Measurements from ENCODE around the gene ADRA2B. TPM values are rescaled to one million over a fixed set of nuclear protein-coding genes. Genes with fewer than 3 reads are reported as not detected.

ADRA2B gene
- total RNA-seq, 2 donors from 2014 or later = 0.09 to 1.3 TPM

DNA sequence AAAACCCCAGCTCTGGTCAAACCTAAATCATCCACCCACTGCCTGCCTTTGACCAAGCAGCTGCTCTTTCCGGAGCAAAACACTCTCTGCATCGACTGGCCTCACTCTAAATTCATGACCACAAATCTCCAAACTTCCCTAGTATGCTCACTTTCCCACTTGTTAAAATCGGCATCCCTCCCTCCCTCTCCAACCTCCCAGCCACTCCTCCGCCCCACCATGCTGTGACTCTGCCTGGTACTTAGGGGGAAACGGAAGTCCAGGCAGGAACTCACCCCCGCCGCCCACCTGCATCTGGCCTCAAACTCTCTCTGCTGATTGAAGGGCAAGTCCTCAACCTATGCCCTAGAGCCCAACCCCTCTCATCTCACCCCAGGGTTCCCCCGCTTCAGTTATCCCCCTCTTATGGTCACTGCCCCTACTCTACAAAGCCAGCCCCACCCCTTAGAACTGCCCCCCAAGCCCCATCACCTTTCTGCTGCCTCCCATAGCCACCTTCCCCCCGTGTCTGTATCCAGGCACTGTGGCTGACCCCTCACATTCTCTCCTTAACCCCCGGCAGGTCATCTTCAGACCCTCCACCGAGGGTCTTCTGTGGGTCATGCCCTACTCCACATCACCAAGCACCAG, 3.8 kb upstream of the ADRA2B start:
- peaks cover 7% of the 10 kb centered on the region for H3K4me1 Mint-ChIP-seq
- H3K9me3 Mint-ChIP-seq = no peaks in the 10 kb centered on the region
- H3K27ac Mint-ChIP-seq = no peak overlapping the region

DNA sequence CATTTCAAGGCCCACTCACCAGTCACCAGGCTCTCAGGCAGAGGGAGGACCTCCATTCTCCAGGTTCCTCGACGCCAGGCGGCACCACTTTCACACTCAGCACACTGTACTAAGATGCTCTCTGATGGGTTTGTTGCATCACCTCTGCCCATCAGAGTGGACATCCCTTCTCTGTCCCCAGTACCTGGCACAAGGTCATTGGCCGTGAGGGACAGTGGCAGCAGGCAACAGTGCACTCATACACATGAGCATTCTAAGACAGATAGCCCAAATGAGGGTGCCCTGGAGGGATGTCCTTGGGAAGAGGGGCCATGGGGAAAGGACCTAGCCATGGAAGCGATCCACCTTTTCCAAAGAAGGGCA, 3.0 kb upstream of the ADRA2B start:
- H3K27me3 Mint-ChIP-seq = peaks cover 37% of the 10 kb centered on the region
- peak overlapping the region; percentile 31 for H3K4me3 Mint-ChIP-seq
- no peaks in the 10 kb centered on the region for H3K9me3 Mint-ChIP-seq
- ATAC-seq (replicated peaks) = no peak
- peaks cover 7% of the 10 kb centered on the region for H3K4me1 Mint-ChIP-seq
- peaks cover 12% of the 10 kb centered on the region for H3K36me3 Mint-ChIP-seq (ENCODE audit: low read depth)
- H3K27ac Mint-ChIP-seq = no peak overlapping the region

More for the DNA sequence above, 3.8 kb upstream of the ADRA2B start:
- peaks cover 44% of the 10 kb centered on the region for H3K27me3 Mint-ChIP-seq
- no peak for ATAC-seq (replicated peaks)
- peaks cover 20% of the 10 kb centered on the region for H3K36me3 Mint-ChIP-seq (ENCODE audit: low read depth)
- no peak overlapping the region for H3K4me3 Mint-ChIP-seq

DNA sequence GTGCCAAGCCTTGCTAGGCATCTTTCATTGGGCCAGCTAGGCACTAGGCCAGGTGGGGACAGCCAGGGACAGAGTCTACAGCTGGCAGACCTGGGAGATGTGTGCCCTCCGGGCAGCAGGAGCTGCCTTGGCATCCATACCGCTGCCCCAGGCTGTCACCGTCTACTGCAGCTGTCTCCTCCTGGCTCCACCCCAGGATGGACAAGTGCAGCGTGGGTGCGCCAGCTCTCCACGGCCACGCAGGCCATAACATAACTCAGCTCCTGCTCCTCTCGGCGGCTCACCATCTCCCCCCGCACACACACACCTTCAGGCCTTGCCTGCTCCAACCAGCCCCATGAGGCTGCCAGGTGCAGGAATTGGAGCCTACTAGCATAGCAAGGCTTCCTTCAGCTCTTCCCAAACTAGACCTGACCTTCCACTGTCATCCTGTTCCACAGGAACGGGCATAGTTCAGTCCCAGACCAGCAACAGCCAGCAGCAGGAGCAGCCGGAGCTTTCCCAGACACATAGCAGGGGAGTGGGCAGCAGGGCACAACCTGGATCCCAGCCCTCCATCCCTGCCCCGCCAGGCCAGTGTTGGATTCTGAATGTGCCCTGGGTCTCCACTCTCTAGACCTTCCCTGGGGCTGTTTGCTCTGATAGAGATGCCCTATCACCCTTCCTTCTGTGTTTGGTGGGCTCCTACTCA, 2.5 kb upstream of the ADRA2B start:
- ATAC-seq (replicated peaks) = no peak
- H3K4me1 Mint-ChIP-seq = peaks cover 7% of the 10 kb centered on the region
- peaks cover 37% of the 10 kb centered on the region for H3K27me3 Mint-ChIP-seq
- H3K27ac Mint-ChIP-seq = no peak overlapping the region
- H3K4me3 Mint-ChIP-seq = peak overlapping the region; percentile 31
- peaks cover 7% of the 10 kb centered on the region for H3K36me3 Mint-ChIP-seq (ENCODE audit: low read depth)
- no peaks in the 10 kb centered on the region for H3K9me3 Mint-ChIP-seq

DNA sequence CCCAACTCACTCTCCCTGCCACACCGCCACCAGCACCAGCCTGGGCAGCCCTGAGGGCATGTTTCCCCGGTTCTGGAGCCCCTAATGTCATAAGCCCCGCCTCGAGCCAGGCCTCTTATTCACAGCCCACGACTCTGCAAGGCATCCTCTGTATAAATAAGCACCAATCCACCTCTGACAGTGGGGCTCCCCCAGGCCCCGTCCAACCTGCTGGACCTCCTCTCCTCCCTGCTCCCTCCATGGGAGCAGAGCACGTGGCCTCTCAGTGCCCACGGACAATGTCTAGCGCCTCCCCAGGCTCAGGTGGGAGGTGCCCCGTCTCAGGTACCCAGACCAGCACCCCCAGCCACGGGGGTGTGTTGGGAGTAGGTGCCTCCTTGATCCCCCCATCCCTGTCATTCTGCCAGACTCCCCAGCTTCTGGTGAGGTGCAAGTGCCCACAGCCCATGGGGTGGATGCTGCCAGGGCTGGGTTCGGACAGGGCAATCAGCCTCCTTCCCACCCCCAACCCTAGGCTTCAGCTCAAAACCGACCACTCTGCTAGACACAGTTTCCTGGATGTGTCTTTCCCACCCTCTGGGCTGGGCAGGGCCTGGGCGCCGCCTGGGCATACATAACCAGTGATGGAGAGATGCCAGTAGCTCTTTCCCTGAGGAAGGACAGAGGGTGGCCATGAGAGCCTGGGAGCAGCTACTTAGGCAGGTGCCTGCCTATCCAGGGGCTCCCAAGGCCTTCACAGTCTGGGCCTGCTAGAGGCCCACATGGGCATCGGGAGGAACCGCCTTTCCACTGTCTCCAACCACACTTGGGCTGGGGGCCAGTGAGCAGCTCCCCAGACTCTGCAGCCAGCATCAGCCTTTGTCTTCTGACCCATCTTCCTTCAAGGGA, 1.6 kb upstream of the ADRA2B start:
- H3K36me3 Mint-ChIP-seq (ENCODE audit: low read depth) = no peaks in the 10 kb centered on the region
- H3K4me1 Mint-ChIP-seq = peaks cover 7% of the 10 kb centered on the region
- H3K9me3 Mint-ChIP-seq = no peaks in the 10 kb centered on the region
- no peak overlapping the region for H3K27ac Mint-ChIP-seq
- ATAC-seq (replicated peaks) = no peak
- H3K27me3 Mint-ChIP-seq = peaks cover 37% of the 10 kb centered on the region
- peak overlapping the region; percentile 62 for H3K4me3 Mint-ChIP-seq

DNA sequence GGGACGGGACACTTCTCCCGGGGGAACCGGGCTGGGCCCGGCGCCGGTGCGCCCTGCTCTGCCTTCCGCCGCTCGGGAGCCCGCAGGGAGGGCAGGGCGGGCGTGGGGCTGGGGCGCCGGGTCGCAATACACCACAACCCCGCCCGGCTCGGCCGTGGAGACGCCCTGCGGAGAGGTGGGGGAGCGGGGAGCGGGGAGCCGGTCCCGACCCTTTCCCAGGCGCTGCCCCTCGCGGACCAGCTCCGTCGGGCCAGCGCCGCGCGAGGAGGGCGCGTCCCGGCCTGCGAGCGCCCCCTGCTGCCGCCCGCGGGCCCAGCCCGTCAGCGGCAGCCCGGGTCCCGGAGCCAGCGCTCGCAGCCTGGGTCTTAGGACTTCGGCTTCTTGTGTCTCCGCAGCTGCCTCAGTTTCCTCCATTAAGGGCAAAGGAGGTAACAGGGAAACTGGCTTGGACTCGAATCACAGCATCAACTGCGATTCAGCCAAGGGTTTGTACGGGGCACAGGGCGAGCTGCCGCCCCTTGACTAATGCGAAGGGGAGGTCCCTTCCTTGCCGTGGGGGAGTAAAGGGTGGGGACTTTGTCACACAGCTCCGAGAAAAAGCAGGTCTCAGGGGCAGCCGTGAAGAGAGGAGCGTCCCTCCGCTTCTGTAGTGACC, 635 bp upstream of the ADRA2B start:
- Mint-ChIP-seq H3K36me3 (ENCODE audit: low read depth) (no peaks in the 10 kb centered on the region), H3K4me1 (peaks cover 7% of the 10 kb centered on the region), H3K27me3 (peaks cover 37% of the 10 kb centered on the region), H3K9me3 (no peaks in the 10 kb centered on the region), H3K4me3 (peak overlapping the region; percentile 62), H3K27ac (no peak overlapping the region)
- peak; percentile 88 for ATAC-seq (replicated peaks)

DNA sequence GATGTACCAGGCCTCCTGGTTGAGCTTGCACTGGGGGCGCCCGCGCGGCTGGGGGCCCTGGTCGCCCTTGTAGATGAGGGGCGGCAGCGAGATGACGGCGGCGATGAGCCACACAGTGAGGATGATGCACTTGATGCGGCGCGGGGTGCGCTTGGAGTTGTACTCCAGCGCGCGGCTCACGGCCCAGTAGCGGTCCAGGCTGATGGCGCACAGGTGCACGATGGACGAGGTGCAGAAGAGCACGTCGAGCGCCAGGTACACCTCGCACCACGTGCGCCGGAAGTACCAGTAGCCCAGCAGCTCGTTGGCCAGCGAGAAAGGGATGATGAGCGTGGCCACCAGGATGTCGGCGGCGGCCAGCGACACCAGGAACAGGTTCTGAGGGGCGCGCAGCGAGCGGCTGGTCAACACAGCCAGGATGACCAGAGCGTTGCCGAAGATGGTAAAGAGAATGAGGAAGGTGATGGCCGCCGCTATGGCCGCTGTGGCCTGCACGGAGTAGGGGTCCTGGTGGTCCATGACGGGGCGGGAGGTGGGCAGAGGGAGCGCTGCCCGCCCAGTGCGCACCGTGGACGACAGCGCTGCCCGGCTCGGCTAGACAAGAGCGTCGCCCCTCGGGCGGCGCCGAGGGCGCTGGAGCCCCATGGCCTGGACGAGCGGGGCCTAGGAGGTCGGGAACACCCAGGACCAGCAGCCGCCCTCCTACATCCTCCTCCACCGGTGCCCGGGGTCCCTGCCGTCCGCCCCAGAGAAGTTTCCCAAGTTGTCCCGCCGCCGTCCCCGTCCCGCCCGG, 544 bp downstream of the ADRA2B start:
- peaks cover 26% of the 10 kb centered on the region for H3K27me3 Mint-ChIP-seq
- no peak overlapping the region for H3K27ac Mint-ChIP-seq
- no peaks in the 10 kb centered on the region for H3K36me3 Mint-ChIP-seq (ENCODE audit: low read depth)
- H3K4me3 Mint-ChIP-seq = peak overlapping the region; percentile 82
- H3K4me1 Mint-ChIP-seq = peaks cover 6% of the 10 kb centered on the region
- no peaks in the 10 kb centered on the region for H3K9me3 Mint-ChIP-seq
- no peak for ATAC-seq (replicated peaks)

DNA sequence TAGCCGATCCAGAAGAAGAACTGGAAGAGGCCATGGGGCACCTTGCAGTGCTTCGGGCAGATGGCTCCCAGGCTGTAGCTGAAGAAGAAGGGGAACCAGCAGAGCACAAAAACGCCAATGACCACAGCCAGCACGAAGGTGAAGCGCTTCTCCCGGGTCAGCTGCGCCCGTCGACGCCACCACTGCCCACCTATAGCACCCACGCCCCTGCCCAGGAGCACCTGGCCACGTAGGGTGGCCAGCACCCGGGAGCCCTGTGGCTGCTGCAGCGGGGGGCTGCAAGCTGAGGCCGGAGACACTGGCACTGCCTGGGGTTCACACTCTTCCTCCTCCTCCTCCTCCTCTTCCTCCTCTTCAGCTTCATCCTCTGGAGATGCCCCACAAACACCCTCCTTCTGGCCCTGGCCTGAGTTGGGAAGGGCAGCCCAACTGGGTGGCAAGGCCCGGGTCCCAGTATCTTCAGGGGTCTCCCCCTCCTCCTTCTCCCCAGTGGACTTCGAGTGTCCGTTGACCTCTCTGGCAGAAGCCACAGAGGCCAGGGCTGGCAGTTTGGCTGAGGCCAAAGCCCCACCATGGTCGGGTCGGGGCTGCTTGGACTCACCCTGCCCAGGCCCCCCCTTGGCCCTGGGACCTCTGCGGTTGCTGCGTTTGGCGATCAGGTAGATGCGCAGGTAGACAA, 1.3 kb downstream of the ADRA2B start:
- Mint-ChIP-seq H3K27me3 (peaks cover 18% of the 10 kb centered on the region), H3K4me1 (no peaks in the 10 kb centered on the region), H3K4me3 (peak overlapping the region; percentile 82), H3K9me3 (no peaks in the 10 kb centered on the region), H3K27ac (no peak overlapping the region), H3K36me3 (ENCODE audit: low read depth) (no peaks in the 10 kb centered on the region)
- ATAC-seq (replicated peaks) = no peak

DNA sequence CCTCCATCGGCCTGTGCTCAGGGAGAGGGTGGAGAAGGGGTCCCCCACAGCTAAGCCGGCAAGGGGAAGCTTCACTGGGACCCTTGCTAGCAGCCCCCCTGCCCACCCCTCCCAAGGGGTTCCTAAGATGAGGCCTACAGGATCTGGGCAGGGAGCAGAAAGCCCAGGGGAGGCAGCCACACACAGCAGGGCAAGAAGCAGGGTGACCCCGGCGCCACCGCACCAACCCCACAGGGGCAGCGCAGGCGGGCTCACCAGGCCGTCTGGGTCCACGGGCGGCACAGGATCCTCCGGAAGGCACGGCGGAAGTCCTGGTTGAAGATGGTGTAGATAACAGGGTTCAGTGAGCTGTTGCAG, 1.8 kb downstream of the ADRA2B start:
- no peak for ATAC-seq (replicated peaks)
- Mint-ChIP-seq H3K4me1 (no peaks in the 10 kb centered on the region), H3K36me3 (ENCODE audit: low read depth) (no peaks in the 10 kb centered on the region), H3K4me3 (no peak overlapping the region), H3K9me3 (no peaks in the 10 kb centered on the region), H3K27me3 (peaks cover 14% of the 10 kb centered on the region), H3K27ac (no peak overlapping the region)

DNA sequence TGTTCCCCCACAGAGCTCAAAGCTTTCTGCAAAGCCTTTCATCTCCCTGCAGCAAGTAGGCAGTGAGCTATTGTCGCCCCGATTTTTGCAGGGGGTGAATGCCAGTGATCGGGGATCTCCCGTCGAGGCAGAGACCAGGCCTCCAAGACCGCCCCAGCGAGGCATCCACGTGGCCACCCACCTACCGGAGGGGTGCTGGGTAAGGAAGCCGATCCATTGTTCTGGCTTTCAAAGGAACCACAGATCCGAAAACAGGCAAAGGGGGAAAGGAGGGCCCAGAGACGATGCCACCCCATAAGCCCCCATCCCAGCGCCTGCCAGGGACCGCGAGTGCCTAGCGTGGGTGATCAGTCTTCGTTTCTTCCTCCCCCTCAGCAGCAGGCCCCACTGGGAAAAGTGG, 2.4 kb downstream of the ADRA2B start:
- Mint-ChIP-seq H3K36me3 (ENCODE audit: low read depth) (no peaks in the 10 kb centered on the region), H3K4me3 (no peak overlapping the region), H3K4me1 (no peaks in the 10 kb centered on the region), H3K27ac (no peak overlapping the region), H3K27me3 (peaks cover 8% of the 10 kb centered on the region), H3K9me3 (no peaks in the 10 kb centered on the region)
- ATAC-seq (replicated peaks) = no peak

DNA sequence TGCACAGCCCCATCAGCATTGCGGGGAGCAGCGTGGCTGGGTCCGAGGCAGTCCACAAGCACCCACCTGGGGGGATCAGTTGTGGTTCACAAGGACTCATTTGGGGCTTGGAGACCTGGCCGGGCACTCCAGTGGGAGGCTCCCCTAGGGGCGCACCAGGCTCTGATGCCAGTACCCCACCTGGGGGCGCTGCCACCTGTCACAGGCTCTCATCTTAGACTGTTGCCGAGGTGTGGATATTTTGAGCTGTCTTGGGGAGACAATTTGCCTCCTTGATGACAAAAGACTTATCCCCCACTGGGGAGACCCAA, 3.0 kb downstream of the ADRA2B start:
- no peaks in the 10 kb centered on the region for H3K36me3 Mint-ChIP-seq (ENCODE audit: low read depth)
- no peaks in the 10 kb centered on the region for H3K9me3 Mint-ChIP-seq
- H3K4me1 Mint-ChIP-seq = no peaks in the 10 kb centered on the region
- ATAC-seq (replicated peaks) = no peak
- H3K4me3 Mint-ChIP-seq = no peak overlapping the region
- peaks cover 5% of the 10 kb centered on the region for H3K27me3 Mint-ChIP-seq
- no peak overlapping the region for H3K27ac Mint-ChIP-seq

DNA sequence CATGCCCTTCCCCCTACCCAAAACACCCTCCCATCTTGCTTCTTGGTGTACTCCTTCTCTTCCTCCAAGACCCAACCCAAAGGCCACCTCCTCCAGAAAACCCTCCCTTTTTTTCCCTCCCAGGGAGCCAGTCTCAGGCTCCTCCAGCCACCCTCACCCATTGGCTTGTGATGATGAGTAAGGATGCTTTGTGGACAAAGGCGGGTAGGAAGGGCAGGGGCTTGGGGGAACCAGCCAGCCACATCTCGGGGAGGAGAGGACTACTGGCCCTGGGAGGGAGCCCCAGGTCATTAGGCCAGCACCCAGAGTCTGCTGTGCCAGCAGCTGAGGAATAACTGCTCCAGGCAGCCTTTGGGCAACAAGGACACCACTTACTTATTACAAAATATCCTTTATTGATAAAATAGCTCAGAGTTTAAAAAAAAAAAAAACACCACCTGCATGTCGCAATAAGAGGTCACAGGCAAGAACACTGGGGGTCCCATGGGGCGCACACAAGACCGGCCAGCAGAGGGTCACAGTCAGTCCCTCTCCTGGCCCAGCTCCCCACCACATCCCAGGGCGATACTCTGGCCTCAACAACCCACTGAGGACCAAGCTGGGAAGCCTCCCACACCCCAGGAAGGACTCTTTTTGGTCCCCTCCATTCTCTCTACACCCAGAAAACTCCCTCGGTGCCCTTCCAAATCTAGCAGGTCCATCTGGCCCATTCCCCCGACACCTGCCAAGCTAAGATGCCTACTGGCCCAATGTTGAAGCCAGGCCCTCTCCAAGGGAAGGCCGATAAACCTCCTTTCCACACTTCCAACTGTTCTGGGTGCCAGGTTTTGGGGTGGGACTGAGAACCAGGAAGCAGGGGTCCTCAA, 3.6 kb downstream of the ADRA2B start:
- no peaks in the 10 kb centered on the region for H3K9me3 Mint-ChIP-seq
- peaks cover 5% of the 10 kb centered on the region for H3K27me3 Mint-ChIP-seq
- no peak overlapping the region for H3K4me3 Mint-ChIP-seq
- no peaks in the 10 kb centered on the region for H3K4me1 Mint-ChIP-seq
- H3K36me3 Mint-ChIP-seq (ENCODE audit: low read depth) = no peaks in the 10 kb centered on the region
- H3K27ac Mint-ChIP-seq = no peak overlapping the region
- ATAC-seq (replicated peaks) = no peak

DNA sequence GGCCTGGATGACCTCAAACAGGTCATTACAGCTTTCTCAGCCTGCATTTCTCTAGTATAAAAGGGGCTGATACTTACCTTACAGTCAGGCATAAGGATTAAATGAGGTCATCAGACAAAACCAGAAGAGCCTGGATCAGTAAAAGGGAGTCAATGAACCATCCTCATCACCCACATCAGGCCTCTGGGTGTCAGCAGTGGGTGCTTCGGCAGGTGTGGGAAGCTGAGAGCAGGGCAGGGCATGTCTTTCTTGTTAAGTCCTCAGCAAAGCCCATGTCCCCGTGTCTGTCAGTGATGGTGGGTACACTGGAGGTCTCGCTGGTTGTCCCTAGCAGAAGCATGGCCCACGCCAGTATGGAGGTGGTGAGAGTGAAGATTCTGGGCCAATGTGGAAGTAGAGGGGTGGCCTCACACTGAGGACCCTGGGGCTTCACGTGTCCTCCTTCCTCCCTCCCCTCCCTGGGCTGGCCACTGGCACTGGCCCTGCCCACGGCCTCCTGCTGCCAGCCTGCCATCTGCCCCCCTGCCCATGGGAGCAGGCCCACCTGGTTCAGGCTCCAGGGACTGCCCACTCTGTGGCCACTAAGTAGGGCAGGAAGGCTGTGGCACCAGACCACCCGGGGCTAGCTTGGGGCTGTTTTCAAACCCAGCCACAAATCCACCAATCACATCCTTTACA, 4.4 kb downstream of the ADRA2B start:
- H3K9me3 Mint-ChIP-seq = no peaks in the 10 kb centered on the region
- no peaks in the 10 kb centered on the region for H3K4me1 Mint-ChIP-seq
- no peaks in the 10 kb centered on the region for H3K36me3 Mint-ChIP-seq (ENCODE audit: low read depth)
- H3K27ac Mint-ChIP-seq = no peak overlapping the region
- H3K27me3 Mint-ChIP-seq = peaks cover 5% of the 10 kb centered on the region
- H3K4me3 Mint-ChIP-seq = no peak overlapping the region
- ATAC-seq (replicated peaks) = no peak
